Measurements from ENCODE around the gene C6orf15.

Gene C6orf15

GRCh38 chr6:31092238-31092637, 20.1 kb downstream of the C6orf15 start:
- H3K4me3 ChIP-seq (replicated peaks; ENCODE audit: low read depth, low read length) = no peak overlapping the region
- no peak for DNase-seq (ENCODE audit: low read depth)
- TF ChIP-seq CTCF (IDR thresholded peaks at IDR 0.05; ENCODE audit: low read length, missing control alignments) = no peak

GRCh38 chr6:31091680-31092079, 20.7 kb downstream of the C6orf15 start:
- no peak for TF ChIP-seq CTCF (IDR thresholded peaks at IDR 0.05; ENCODE audit: low read length, missing control alignments)
- DNase-seq (ENCODE audit: low read depth) = no peak
- no peak overlapping the region for H3K4me3 ChIP-seq (replicated peaks; ENCODE audit: low read depth, low read length)

GRCh38 chr6:31090973-31091364, 21.4 kb downstream of the C6orf15 start:
- TF ChIP-seq CTCF (IDR thresholded peaks at IDR 0.05; ENCODE audit: low read length, missing control alignments) = no peak
- no peak overlapping the region for H3K4me3 ChIP-seq (replicated peaks; ENCODE audit: low read depth, low read length)
- DNase-seq (ENCODE audit: low read depth) = no peak

- no peak overlapping the region for H3K4me3 ChIP-seq (replicated peaks; ENCODE audit: low read depth, low read length)
- DNase-seq (ENCODE audit: low read depth) = no peak
- no peak for TF ChIP-seq CTCF (IDR thresholded peaks at IDR 0.05; ENCODE audit: low read length, missing control alignments)
Observed at GRCh38 chr6:31090275-31090972, 22.0 kb downstream of the C6orf15 start.

- peak; percentile 90 for DNase-seq (ENCODE audit: low read depth)
- peak; percentile 66 for TF ChIP-seq CTCF (IDR thresholded peaks at IDR 0.05; ENCODE audit: low read length, missing control alignments)
- H3K4me3 ChIP-seq (replicated peaks; ENCODE audit: low read depth, low read length) = no peak overlapping the region
Observed at GRCh38 chr6:31087494-31088089, 24.8 kb downstream of the C6orf15 start.

- TF ChIP-seq CTCF (IDR thresholded peaks at IDR 0.05; ENCODE audit: low read length, missing control alignments) = no peak
- no peak overlapping the region for H3K4me3 ChIP-seq (replicated peaks; ENCODE audit: low read depth, low read length)
- DNase-seq (ENCODE audit: low read depth) = peak; percentile 50
Observed at GRCh38 chr6:31086788-31087440, 25.5 kb downstream of the C6orf15 start.
